Endothelial cell of umbilical vein (primary cell): ENCODE measurements around the gene MAD2L2. TPM values are rescaled to one million over a fixed set of nuclear protein-coding genes. Genes with fewer than 3 reads are reported as not detected.

Experiments
- BruUV-seq: library from RNA; stranded (reverse); fragments of 400-500 nt; replicated peaks from 2 replicates; lab custom pipeline; 2021; lab: Mats Ljungman, UMichigan
- CTCF ChIA-PET: fragments of 300-600, 350-600 bp; sonication (Branson Sonifier 250); formaldehyde crosslinking; loops from one replicate; lab custom pipeline; 2021; ENCODE audit warnings: antibody characterized with exemption, inconsistent platforms; lab: Charles Lee
- POLR2A ChIA-PET: fragments of 300-600, 350-600 bp; sonication (Branson Sonifier 250); formaldehyde crosslinking; loops from one replicate; lab custom pipeline; 2021; ENCODE audit warnings: antibody characterized with exemption, inconsistent platforms; lab: Charles Lee
- DNase-seq: peaks from one replicate; pipeline ENCODE4 v3.0.0-alpha.2; 2011; ENCODE audit warnings: low read depth, low spot score
- FAIRE-seq: peaks from 2 replicates; lab custom pipeline; 2011; peaks lifted over from hg19 to GRCh38; lab: Jason Lieb, UNC
- H2AFZ ChIP-seq: 2 replicates; pipeline ENCODE4 v1.6.0; 2012; ENCODE audit warnings: low read depth, low read length, control low read depth, inconsistent platforms
- H3K27ac ChIP-seq: 2 replicates; pipeline ENCODE4 v1.5.1; 2011; ENCODE audit warnings: low read depth, mild to moderate bottlenecking, control low read depth, low read length, moderate library complexity; ENCODE audit not compliant: insufficient read depth
- H3K27me3 ChIP-seq, 2 experiments: 2 replicates each; pipeline versions ENCODE4 v1.6.0 to v1.6.1; 2011; ENCODE audit warnings: low read length in 2 of 2, mixed read lengths in 1 of 2; ENCODE audit not compliant: control insufficient read depth in 2 of 2, insufficient read depth in 2 of 2
- H3K36me3 ChIP-seq, 2 experiments: 2 replicates in 1 of 2; 3 replicates in 1 of 2; pipeline ENCODE4 v1.5.1; 2011; ENCODE audit warnings: low read length in 2 of 2, mild to moderate bottlenecking in 1 of 2, moderate library complexity in 1 of 2; ENCODE audit not compliant: control insufficient read depth in 2 of 2, insufficient read depth in 2 of 2; ENCODE audit errors: extremely low read depth in 1 of 2
- H3K4me1 ChIP-seq: 3 replicates; pipeline ENCODE4 v1.5.1; 2011; ENCODE audit warnings: mild to moderate bottlenecking, low read length; ENCODE audit not compliant: control insufficient read depth, insufficient read depth; ENCODE audit errors: extremely low read depth
- H3K4me2 ChIP-seq: 2 replicates; pipeline ENCODE4 v1.6.1; 2011; ENCODE audit warnings: low read length, control low read depth, mixed read lengths; ENCODE audit not compliant: insufficient read depth
- H3K4me3 ChIP-seq, 3 experiments: fragments of 200-600 bp in 1 of 3; sonication (generic), shearing (Covaris generic) in 1 of 3; replicated peaks in 1 of 3; 2 replicates each; pipeline ENCODE4 v1.5.1; 2011 to 2016; ENCODE audit warnings: control low read depth in 3 of 3, low read length in 3 of 3, mild to moderate bottlenecking in 2 of 3, inconsistent platforms in 1 of 3, low read depth in 1 of 3, moderate library complexity in 1 of 3; ENCODE audit not compliant: insufficient read depth in 1 of 3
- H3K79me2 ChIP-seq: 2 replicates; pipeline ENCODE4 v1.6.0; 2012; ENCODE audit warnings: low read length, inconsistent platforms; ENCODE audit not compliant: control insufficient read depth, insufficient read depth
- H3K9ac ChIP-seq: replicated peaks from 2 replicates; pipeline ENCODE3; 2011; ENCODE audit warnings: low read length, control low read depth; ENCODE audit not compliant: insufficient read depth; ENCODE audit errors: extremely low read depth
- H3K9me1 ChIP-seq: replicated peaks from 3 replicates; pipeline ENCODE4 v1.6.0; 2011; ENCODE audit warnings: mild to moderate bottlenecking, low read length; ENCODE audit not compliant: control insufficient read depth, insufficient read depth; ENCODE audit errors: extremely low read depth
- H3K9me3 ChIP-seq: replicated peaks from 2 replicates; pipeline ENCODE4 v1.5.1; 2012; ENCODE audit warnings: low read length, inconsistent platforms; ENCODE audit not compliant: control insufficient read depth, insufficient read depth
- H4K20me1 ChIP-seq: replicated peaks from 2 replicates; pipeline ENCODE3; 2011; ENCODE audit warnings: mild to moderate bottlenecking, low read length; ENCODE audit not compliant: control insufficient read depth, insufficient read depth; ENCODE audit errors: extremely low read depth
- CTCF ChIP-seq, 2 donors: IDR thresholded peaks; 1 replicate in 1 of 2; 2 replicates in 1 of 2; pipeline ENCODE4 v1.5.1; 2011; ENCODE audit warnings: low read length in 2 of 2, mild to moderate bottlenecking in 2 of 2, moderate library complexity in 2 of 2, control low read depth in 1 of 2, inconsistent platforms in 1 of 2, low read depth in 1 of 2; ENCODE audit not compliant: insufficient read depth in 1 of 2; ENCODE audit errors: extremely low read depth in 1 of 2
- EZH2 ChIP-seq: IDR thresholded peaks from 2 replicates; pipeline ENCODE4 v1.6.1; 2012; ENCODE audit warnings: borderline replicate concordance, low read depth, mild to moderate bottlenecking, moderate library complexity, low read length, inconsistent platforms; ENCODE audit not compliant: severe bottlenecking
- FOS ChIP-seq: IDR thresholded peaks from 2 replicates; pipeline ENCODE4 v1.6.1; 2011; ENCODE audit warnings: mild to moderate bottlenecking, low read length, moderate library complexity, borderline replicate concordance; ENCODE audit not compliant: insufficient read depth
- GATA2 ChIP-seq: IDR thresholded peaks from 2 replicates; pipeline ENCODE4 v1.7.0; 2011; ENCODE audit warnings: low read depth, mild to moderate bottlenecking, moderate library complexity, mixed read lengths, low read length; ENCODE audit not compliant: insufficient read length, insufficient read depth
- JUN ChIP-seq: IDR thresholded peaks from 2 replicates; pipeline ENCODE4 v1.6.1; 2011; ENCODE audit warnings: borderline replicate concordance, low read depth; ENCODE audit not compliant: insufficient read length, insufficient read depth
- MYC ChIP-seq: IDR thresholded peaks from one replicate; pipeline ENCODE4 v1.6.1; 2011; ENCODE audit warnings: mild to moderate bottlenecking, low read depth, low read length
- POLR2A ChIP-seq: IDR thresholded peaks from 2 replicates; pipeline ENCODE4 v1.6.1; 2012; ENCODE audit warnings: low read depth, mild to moderate bottlenecking, control low read depth, low read length
- POLR2AphosphoS5 ChIP-seq: IDR thresholded peaks from 2 replicates; pipeline ENCODE4 v1.6.1; 2012; ENCODE audit warnings: low read depth, mild to moderate bottlenecking, control low read depth, low read length, moderate library complexity; ENCODE audit not compliant: insufficient read depth
- dilution Hi-C: fragments of 300-500 bp; cut with MboI; formaldehyde crosslinking; loops from one replicate; pipeline ENCODE4 v1.15.0; 2019; ENCODE audit warnings: low sequenced_read_pairs; ENCODE audit not compliant: extremely low pct_ligation_motif_present
- intact Hi-C: fragments of 100-400 bp; cut with micrococcal nuclease; formaldehyde crosslinking; loops from one replicate; pipeline ENCODE4 v1.10.0; 2022
- polyA plus RNA-seq, 4 experiments: library from polyadenylated mRNA; depleted of rRNA in 3 of 4; stranded (reverse) in 3 of 4; unstranded in 1 of 4; fragments of >200 nt; gene quantifications; 2 replicates each; pipeline versions ENCODE4 v1.2.1 to v1.2.3, GENCODE V29; 2011 to 2012; ENCODE audit warnings: missing spikeins in 1 of 4
- total RNA-seq: library from RNA; stranded (reverse); gene quantifications from 2 replicates; pipeline ENCODE4 v1.2.3, GENCODE V29; 2021
- TF ChIP-seq, protein P1 (sequence below): IDR thresholded peaks from 2 replicates; pipeline ENCODE4 v1.6.1; 2011; ENCODE audit not compliant: insufficient read depth, insufficient read length

MAD2L2 gene
- total and polyA plus RNA-seq, 2 donors (not counting 3 experiments of a cell fraction or from before 2014, with no cell fraction given), result 35.9 to 74.2 TPM

DNA sequence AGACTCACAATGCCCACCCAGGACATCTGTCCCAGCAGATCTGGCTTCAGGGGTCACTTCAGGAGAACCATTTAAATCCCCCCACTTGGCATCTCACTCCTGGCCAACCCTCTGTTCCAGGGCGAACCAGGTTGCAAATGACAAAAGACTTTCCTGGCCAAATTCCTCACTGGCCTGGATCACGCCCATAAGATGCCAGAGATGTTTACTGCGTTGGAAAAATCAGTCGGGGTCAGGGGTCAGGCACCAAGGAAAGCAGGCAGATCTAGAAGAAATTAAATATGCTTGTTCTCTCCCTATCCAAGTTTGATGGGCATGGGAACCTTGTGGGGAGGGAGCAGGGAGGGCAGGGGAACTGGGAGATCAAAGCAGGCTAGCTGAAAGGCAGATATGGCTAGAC lies 40.4 kb upstream of the MAD2L2 start:
- Histone ChIP-seq H3K4me1 (peaks cover 4% of the 10 kb centered on the region), H4K20me1 (no peaks in the 10 kb centered on the region), H3K27ac (no peak overlapping the region), H3K9me3 (no peaks in the 10 kb centered on the region), H3K27me3 (peaks cover 0 to 4% of the 10 kb centered on the region in 2 experiments), H3K4me2 (no peak overlapping the region), H3K9ac (no peak overlapping the region), H3K9me1 (no peaks in the 10 kb centered on the region), H3K36me3 (no peaks in the 10 kb centered on the region), H2AFZ (no peak overlapping the region), H3K79me2 (no peaks in the 10 kb centered on the region), H3K4me3 (no peak overlapping the region)
- no peak for FAIRE-seq
- ChIA-PET CTCF (interaction anchor here (0.6 to 9.8 kb wide), 5 partner anchors 21 to 290 kb away, joined by 5 to 170 read pairs (median 7); partner anchors contain the start of genes FBXO2, FBXO44 and FBXO6), POLR2A (no interaction called here)
- intact Hi-C loops, result no loop called here
- dilution Hi-C loops, result no loop called here
- BruUV-seq, result no TSS peak
- TF ChIP-seq FOS (no peak), MYC (no peak), GATA2 (no peak), CTCF (IDR thresholded peaks at IDR 0.05; ENCODE audit: extremely low read depth in 1 of 2, insufficient read depth in 1 of 2, low read depth in 1 of 2, low read length in 2 of 2) (no peak), JUN (no peak), POLR2A (no peak), EZH2 (no peak), POLR2AphosphoS5 (no peak)
- TF ChIP-seq, protein P1, sequence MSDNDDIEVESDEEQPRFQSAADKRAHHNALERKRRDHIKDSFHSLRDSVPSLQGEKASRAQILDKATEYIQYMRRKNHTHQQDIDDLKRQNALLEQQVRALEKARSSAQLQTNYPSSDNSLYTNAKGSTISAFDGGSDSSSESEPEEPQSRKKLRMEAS, result no peak
- DNase-seq, result no peak
